Nephron progenitor cell (in vitro differentiated cells): ENCODE measurements around the gene PPP6R3.

ENCODE experiments used
- DNase-seq: peaks from one replicate; pipeline ENCODE4 v3.0.0; 2021
- H3K27ac Mint-ChIP-seq: 2 replicates; pipeline ENCODE4 v1.8.0; 2021; ENCODE audit warnings: mild to moderate bottlenecking, moderate library complexity, mixed read lengths
- H3K27me3 Mint-ChIP-seq: 2 replicates; pipeline ENCODE4 v1.8.0; 2021; ENCODE audit warnings: mild to moderate bottlenecking, low read depth, mixed read lengths; ENCODE audit not compliant: poor library complexity
- H3K36me3 Mint-ChIP-seq: 2 replicates; pipeline ENCODE4 v1.8.0; 2021; ENCODE audit warnings: low read depth, mixed read lengths
- H3K4me1 Mint-ChIP-seq: 2 replicates; pipeline ENCODE4 v1.8.0; 2021; ENCODE audit warnings: mixed read lengths
- H3K4me3 Mint-ChIP-seq: 2 replicates; pipeline ENCODE4 v1.8.0; 2021; ENCODE audit warnings: mild to moderate bottlenecking, moderate library complexity, mixed read lengths
- H3K9me3 Mint-ChIP-seq: 2 replicates; pipeline ENCODE4 v1.8.0; 2021; ENCODE audit warnings: mild to moderate bottlenecking, moderate library complexity, mixed read lengths
- CTCF ChIP-seq: fragments of 200-600 bp; sonication (generic); IDR thresholded peaks from 2 replicates; pipeline ENCODE4 v1.5.0; 2021; ENCODE audit warnings: antibody characterized with exemption

PPP6R3 gene

DNA sequence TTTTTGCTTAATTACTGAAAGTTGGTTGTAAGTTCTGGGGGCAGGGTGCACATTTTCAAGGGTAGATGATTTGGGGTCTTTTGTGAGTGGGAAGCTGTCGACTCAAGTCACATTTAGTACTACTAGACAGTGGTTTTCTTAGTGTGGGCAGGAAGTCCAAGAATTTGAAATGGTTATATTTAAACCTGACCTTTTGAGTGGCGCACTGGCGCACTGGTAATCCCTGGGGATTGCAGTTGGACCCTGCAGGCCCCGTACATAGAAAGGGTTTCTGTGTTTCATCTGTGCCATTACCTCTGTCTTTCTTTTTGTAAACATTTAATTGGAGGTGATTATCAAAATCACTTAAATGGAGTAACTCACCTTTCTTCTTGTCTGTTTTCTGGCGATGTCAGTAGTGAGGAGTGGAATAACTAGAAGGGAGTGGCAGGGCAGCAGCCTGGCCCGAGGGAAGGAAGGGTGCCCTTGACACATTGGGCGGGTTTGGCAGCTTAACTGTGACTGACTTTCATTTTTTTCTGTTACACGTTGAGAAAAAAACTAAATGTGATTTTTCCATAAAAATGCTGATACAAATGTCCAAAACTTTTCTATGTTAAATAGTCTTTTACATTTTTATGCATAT is 122.0 kb downstream of the PPP6R3 start:
- Mint-ChIP-seq H3K4me1 (no peaks in the 10 kb centered on the region), H3K9me3 (no peaks in the 10 kb centered on the region), H3K36me3 (peaks cover 75% of the 10 kb centered on the region), H3K27ac (no peak overlapping the region), H3K4me3 (no peak overlapping the region), H3K27me3 (no peaks in the 10 kb centered on the region)
- no peak for DNase-seq
- no peak for TF ChIP-seq CTCF

GRCh38 chr11:68583041-68583446 is 122.5 kb downstream of the PPP6R3 start:
- no peak overlapping the region for H3K4me3 Mint-ChIP-seq
- no peaks in the 10 kb centered on the region for H3K9me3 Mint-ChIP-seq
- DNase-seq: no peak
- H3K27me3 Mint-ChIP-seq: no peaks in the 10 kb centered on the region
- peaks cover 75% of the 10 kb centered on the region for H3K36me3 Mint-ChIP-seq
- H3K27ac Mint-ChIP-seq: no peak overlapping the region
- H3K4me1 Mint-ChIP-seq: no peaks in the 10 kb centered on the region
- no peak for TF ChIP-seq CTCF

- DNase-seq: peak; percentile 72
- no peak overlapping the region for H3K4me3 Mint-ChIP-seq
- H3K27ac Mint-ChIP-seq: no peak overlapping the region
- H3K4me1 Mint-ChIP-seq: peaks cover under 1% of the 10 kb centered on the region
- TF ChIP-seq CTCF: peak; percentile 61
- no peaks in the 10 kb centered on the region for H3K9me3 Mint-ChIP-seq
- no peaks in the 10 kb centered on the region for H3K27me3 Mint-ChIP-seq
- H3K36me3 Mint-ChIP-seq: peaks cover 73% of the 10 kb centered on the region
Observed at GRCh38 chr11:68584097-68584496, 123.5 kb downstream of the PPP6R3 start.

DNA sequence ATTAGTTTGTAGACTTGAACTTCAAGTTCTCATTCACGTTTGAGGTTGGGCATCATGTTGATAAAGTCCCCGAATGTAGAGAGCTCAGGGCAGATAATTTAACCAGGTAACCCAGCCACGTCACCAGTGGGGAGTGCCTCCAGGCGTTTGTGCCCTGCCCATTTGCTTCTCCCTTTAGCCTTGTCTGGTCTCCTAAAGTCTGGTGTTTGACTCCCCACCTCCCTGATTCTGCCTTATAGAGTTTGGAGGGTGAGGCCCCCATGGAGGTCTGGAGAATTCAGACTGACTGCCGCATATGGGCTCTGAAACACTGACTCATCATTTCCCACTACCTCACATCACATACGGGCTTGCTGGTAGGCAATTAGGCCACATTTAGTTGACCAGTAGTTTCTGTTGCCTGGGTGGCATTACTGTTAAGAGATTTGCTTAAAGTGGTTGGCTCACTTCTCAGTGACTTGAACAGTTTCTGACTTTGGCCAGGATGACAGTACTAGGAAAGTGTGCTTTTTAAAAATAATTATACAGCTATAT is 124.5 kb downstream of the PPP6R3 start:
- peaks cover 5% of the 10 kb centered on the region for H3K4me1 Mint-ChIP-seq
- peak overlapping the region; percentile 68 for H3K27ac Mint-ChIP-seq
- no peaks in the 10 kb centered on the region for H3K27me3 Mint-ChIP-seq
- H3K4me3 Mint-ChIP-seq: no peak overlapping the region
- no peak for DNase-seq
- no peak for TF ChIP-seq CTCF
- peaks cover 72% of the 10 kb centered on the region for H3K36me3 Mint-ChIP-seq
- no peaks in the 10 kb centered on the region for H3K9me3 Mint-ChIP-seq

DNA sequence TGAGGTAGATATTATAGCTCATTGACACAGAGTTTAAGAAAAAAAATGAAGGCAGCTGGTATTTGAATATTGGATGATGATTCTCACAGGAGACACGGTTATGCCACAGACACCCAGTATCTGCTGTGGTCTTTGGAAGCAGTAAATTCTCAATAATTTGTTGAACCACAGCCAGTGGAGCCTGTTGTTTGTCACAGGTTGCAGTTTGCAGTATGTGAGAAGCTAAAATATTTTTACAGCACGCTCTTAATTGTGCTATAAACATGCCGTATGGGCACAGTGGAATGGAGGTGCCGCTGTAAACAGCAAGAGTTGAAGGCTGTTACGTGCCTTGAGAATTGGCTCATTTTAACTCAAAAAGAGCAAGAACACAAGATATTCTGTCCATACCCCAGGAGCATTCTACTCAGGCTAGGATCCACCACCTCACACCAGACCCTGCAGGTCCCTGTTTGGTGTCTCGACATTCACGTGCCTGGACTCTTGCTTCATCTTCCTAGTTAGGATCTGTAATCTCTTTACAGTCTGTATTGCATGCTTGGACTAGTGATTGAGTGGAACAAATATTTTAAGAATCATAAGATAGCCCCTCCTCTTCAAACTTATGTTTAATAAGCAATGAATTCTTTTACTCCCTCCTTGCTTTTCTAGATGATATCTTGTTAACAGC is 129.1 kb downstream of the PPP6R3 start:
- Mint-ChIP-seq H3K4me3 (no peak overlapping the region), H3K4me1 (peaks cover 5% of the 10 kb centered on the region), H3K27me3 (no peaks in the 10 kb centered on the region), H3K9me3 (no peaks in the 10 kb centered on the region), H3K27ac (no peak overlapping the region), H3K36me3 (peaks cover 86% of the 10 kb centered on the region)
- TF ChIP-seq CTCF: no peak
- no peak for DNase-seq
